Neural progenitor cell (in vitro differentiated cells): ENCODE data around the gene GLCE.

Experiments used
- EZH2 ChIP-seq: fragments of 200-600 bp; sonication (generic); IDR thresholded peaks from 2 replicates; pipeline ENCODE4 v1.6.1; 2017; ENCODE audit warnings: antibody characterized with exemption, mild to moderate bottlenecking, moderate library complexity
- EZH2phosphoT487 ChIP-seq: fragments of 200-600 bp; sonication (generic); IDR thresholded peaks from 2 replicates; pipeline ENCODE4 v1.6.1; 2017; ENCODE audit warnings: antibody characterized with exemption
- TF ChIP-seq, protein P1 (sequence below): fragments of 200-600 bp; sonication (generic); IDR thresholded peaks from 2 replicates; pipeline ENCODE4 v1.5.1; 2017; ENCODE audit warnings: antibody characterized with exemption, mild to moderate bottlenecking

DNA sequence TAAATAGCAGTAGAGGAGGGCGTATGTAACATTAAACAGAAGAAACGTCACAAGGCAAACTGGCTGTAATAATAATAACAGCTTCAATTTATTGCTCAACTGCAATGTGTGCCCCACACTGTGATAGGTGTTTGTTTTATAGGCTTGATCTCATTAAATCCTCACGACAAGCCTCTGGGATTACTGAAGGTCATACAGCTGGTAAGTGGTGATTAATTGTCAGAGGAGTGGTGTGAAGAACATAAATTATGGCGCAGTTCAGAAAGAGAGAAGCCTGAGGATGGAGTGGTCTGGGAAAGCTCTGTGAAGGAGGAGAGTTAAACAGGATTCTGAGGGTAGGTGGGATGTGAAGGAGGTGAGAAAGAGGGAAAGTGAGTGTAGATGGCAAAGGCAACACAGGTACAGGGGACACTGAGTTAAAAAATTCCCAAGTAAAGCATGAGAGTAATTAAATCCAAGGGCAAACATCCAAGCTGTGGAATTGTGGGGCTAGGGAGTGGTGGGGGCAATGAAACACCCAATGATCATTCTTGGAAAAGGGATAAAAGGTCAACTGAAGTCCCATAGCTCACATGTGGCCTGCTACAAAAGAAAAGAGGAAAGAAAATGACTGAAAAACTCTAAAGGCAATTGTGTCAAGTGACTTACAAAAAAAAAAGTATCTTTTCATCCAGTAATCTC is 16.5 kb upstream of the GLCE start:
- TF ChIP-seq EZH2phosphoT487 (no peak), EZH2 (no peak)
- TF ChIP-seq, protein P1, sequence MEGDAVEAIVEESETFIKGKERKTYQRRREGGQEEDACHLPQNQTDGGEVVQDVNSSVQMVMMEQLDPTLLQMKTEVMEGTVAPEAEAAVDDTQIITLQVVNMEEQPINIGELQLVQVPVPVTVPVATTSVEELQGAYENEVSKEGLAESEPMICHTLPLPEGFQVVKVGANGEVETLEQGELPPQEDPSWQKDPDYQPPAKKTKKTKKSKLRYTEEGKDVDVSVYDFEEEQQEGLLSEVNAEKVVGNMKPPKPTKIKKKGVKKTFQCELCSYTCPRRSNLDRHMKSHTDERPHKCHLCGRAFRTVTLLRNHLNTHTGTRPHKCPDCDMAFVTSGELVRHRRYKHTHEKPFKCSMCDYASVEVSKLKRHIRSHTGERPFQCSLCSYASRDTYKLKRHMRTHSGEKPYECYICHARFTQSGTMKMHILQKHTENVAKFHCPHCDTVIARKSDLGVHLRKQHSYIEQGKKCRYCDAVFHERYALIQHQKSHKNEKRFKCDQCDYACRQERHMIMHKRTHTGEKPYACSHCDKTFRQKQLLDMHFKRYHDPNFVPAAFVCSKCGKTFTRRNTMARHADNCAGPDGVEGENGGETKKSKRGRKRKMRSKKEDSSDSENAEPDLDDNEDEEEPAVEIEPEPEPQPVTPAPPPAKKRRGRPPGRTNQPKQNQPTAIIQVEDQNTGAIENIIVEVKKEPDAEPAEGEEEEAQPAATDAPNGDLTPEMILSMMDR: no peak
